ENCODE data around the gene GRIA4. TPM values are rescaled to one million over a fixed set of nuclear protein-coding genes. Genes with fewer than 3 reads are reported as not detected.
"Not testable (repeated sequence)": the region's sequence is repeated elsewhere in the genome, so short reads cannot be mapped to it uniquely, and the experiment has no call there.

The GRIA4 gene
- total RNA-seq, 1 donor, result 5.2 TPM

GRCh38 chr11:105741488-105742020 is 131.7 kb downstream of the GRIA4 start:
- no peak overlapping the region for H3K4me3 ChIP-seq (ENCODE audit: low read depth, low read length)
- TF ChIP-seq CTCF (IDR thresholded peaks at IDR 0.05; ENCODE audit: insufficient read depth, low read depth, low read length), result no peak

GRCh38 chr11:105754260-105754659 is 144.4 kb downstream of the GRIA4 start:
- DNase-seq (ENCODE audit: low read depth), result no peak
- H3K4me3 ChIP-seq (ENCODE audit: low read depth, low read length), result no peak overlapping the region
- no peak for TF ChIP-seq CTCF (IDR thresholded peaks at IDR 0.05; ENCODE audit: insufficient read depth, low read depth, low read length)

More at GRCh38 chr11:105741488-105742020, 131.7 kb downstream of the GRIA4 start:
- DNase-seq (ENCODE audit: low read depth), result no peak

- TF ChIP-seq CTCF (IDR thresholded peaks at IDR 0.05; ENCODE audit: insufficient read depth, low read depth, low read length), result no peak
- DNase-seq (ENCODE audit: low read depth), result no peak
Measured at GRCh38 chr11:105754716-105755115, 144.8 kb downstream of the GRIA4 start.

GRCh38 chr11:105757107-105757506 is 147.2 kb downstream of the GRIA4 start:
- TF ChIP-seq CTCF (IDR thresholded peaks at IDR 0.05; ENCODE audit: insufficient read depth, low read depth, low read length), result no peak
- DNase-seq (ENCODE audit: low read depth), result no peak
- H3K4me3 ChIP-seq (ENCODE audit: low read depth, low read length), result no peak overlapping the region

More at GRCh38 chr11:105754716-105755115, 144.8 kb downstream of the GRIA4 start:
- no peak overlapping the region for H3K4me3 ChIP-seq (ENCODE audit: low read depth, low read length)

- no peak for TF ChIP-seq CTCF (IDR thresholded peaks at IDR 0.05; ENCODE audit: insufficient read depth, low read depth, low read length)
- H3K4me3 ChIP-seq (ENCODE audit: low read depth, low read length), result no peak overlapping the region
Measured at GRCh38 chr11:105763594-105763993, 153.7 kb downstream of the GRIA4 start.

GRCh38 chr11:105767931-105768330 is 158.1 kb downstream of the GRIA4 start:
- TF ChIP-seq CTCF (IDR thresholded peaks at IDR 0.05; ENCODE audit: insufficient read depth, low read depth, low read length), result no peak
- no peak overlapping the region for H3K4me3 ChIP-seq (ENCODE audit: low read depth, low read length)
- DNase-seq (ENCODE audit: low read depth), result no peak

More at GRCh38 chr11:105763594-105763993, 153.7 kb downstream of the GRIA4 start:
- no peak for DNase-seq (ENCODE audit: low read depth)

GRCh38 chr11:105769627-105770026 is 159.8 kb downstream of the GRIA4 start:
- TF ChIP-seq CTCF (IDR thresholded peaks at IDR 0.05; ENCODE audit: insufficient read depth, low read depth, low read length), result no peak
- no peak for DNase-seq (ENCODE audit: low read depth)
- H3K4me3 ChIP-seq (ENCODE audit: low read depth, low read length), result no peak overlapping the region

- not testable (repeated sequence) for DNase-seq (ENCODE audit: low read depth); H3K4me3 ChIP-seq (ENCODE audit: low read depth, low read length)
Measured at GRCh38 chr11:105773452-105773851, 163.6 kb downstream of the GRIA4 start.
